Measurements from ENCODE around the gene TSC22D4.
A peak's percentile ranks its signal among the peaks of the same experiment; 100 is the strongest.

TSC22D4 gene

DNA sequence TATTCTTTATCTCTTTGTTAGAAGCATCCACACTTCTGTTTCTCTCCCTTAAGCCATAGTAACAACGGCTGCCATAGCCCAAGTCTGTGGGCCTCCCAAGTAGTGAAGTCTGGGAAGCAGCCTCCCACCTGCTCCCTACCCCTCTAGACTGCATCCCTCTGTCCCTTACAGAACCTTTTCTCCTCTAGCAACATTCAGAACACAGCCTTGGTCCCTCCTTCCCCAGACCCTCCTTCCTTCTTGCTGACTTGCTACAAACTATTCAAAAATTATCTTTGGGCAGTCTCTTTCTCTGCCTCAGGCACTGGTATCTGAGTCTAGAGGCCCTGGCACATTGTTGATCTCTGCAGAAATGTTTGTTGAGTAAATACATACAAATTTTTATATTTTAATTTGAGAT lies 2.5 kb upstream of the TSC22D4 start:
- DNase-seq (ENCODE audit: extremely low spot score): no peak
- POLR2A ChIA-PET: no interaction called here
- TF ChIP-seq, protein P1, sequence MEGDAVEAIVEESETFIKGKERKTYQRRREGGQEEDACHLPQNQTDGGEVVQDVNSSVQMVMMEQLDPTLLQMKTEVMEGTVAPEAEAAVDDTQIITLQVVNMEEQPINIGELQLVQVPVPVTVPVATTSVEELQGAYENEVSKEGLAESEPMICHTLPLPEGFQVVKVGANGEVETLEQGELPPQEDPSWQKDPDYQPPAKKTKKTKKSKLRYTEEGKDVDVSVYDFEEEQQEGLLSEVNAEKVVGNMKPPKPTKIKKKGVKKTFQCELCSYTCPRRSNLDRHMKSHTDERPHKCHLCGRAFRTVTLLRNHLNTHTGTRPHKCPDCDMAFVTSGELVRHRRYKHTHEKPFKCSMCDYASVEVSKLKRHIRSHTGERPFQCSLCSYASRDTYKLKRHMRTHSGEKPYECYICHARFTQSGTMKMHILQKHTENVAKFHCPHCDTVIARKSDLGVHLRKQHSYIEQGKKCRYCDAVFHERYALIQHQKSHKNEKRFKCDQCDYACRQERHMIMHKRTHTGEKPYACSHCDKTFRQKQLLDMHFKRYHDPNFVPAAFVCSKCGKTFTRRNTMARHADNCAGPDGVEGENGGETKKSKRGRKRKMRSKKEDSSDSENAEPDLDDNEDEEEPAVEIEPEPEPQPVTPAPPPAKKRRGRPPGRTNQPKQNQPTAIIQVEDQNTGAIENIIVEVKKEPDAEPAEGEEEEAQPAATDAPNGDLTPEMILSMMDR (IDR thresholded peaks at IDR 0.05; ENCODE audit: control extremely low read depth, extremely low read depth, low read depth, missing control alignments): no peak
- CTCF ChIA-PET: interaction anchor here (0.8 to 3.3 kb wide), 5 partner anchors 11 to 78 kb away, joined by 3 to 30 read pairs (median 14); no protein-coding TSS in a partner anchor

DNA sequence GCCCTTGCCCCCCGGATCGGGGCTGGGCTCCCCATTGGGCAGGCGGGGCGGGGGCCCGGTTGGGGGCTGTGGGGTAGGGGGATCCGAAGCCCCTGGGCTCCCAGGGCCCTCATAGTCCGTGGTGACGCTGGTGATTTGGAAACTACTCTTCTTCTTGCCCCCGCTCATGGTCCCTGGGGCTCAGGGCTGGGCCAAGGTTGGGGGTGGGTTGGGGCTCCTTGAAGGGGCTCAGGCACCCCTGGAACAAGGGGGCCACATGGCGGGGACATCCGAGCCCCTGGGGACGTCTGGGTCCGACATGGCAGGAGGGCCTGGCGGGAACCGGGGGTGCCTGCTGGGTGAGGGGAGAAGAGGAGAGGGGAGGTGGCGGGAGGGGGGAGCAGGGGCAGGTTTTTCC lies 1.1 kb downstream of the TSC22D4 start:
- POLR2A ChIA-PET: interaction anchor here (0.6 kb wide), 1 partner anchor 244 kb away, joined by 4 read pairs; no protein-coding TSS in a partner anchor
- DNase-seq (ENCODE audit: extremely low spot score): no peak
- TF ChIP-seq, protein P1 (IDR thresholded peaks at IDR 0.05; ENCODE audit: control extremely low read depth, extremely low read depth, low read depth, missing control alignments): no peak
- CTCF ChIA-PET: interaction anchor here (0.9 to 6.8 kb wide), 8 partner anchors 8 to 215 kb away, joined by 3 to 49 read pairs (median 4); no protein-coding TSS in a partner anchor

DNA sequence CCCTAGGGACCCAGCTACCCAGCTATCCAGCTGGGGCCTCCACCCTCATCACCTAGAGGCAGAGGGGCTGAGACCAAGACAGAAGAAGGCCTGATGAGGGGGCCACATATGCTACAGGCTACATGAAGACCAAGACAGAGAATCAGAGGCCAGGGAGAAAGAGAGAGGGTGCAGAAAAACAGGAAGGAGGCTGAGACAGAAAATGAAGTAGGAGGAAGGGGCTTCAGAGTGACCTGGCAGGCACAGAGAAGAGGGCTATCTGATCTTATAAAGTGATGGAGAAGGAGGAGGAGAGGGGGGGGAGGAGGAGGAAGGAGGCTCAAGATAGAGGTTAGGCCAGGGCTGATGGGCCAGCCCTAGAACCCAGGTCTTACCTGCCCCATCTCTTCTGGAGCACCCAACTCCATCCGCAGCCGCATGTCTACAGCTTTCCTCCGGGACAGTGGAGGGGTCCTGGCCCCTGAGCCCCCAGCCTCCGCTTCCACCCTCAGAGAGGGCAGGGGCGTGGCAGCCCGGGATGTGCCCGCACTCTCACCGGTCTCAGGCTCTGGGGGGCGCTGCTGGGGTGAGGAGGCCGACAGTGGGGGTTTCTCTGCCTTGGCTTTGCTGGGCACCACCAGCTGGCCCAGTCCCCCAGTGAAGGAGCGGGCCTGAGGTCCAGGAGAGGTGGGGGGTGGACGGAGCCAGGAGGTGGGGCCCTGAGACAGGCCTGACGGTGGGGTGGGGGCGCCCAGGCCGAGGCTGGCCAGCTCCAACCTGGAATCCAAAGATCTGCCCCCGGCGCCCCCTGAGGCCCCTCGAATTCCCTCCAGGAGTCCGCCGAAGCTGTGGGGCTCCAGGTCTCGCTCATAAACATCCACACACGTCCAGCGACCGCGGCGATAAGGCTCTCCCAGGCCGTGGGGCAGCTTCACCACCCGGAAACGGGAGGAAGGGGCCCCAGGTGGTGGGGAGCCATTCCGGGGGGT lies 1.8 kb downstream of the TSC22D4 start:
- CTCF ChIA-PET: interaction anchor here (0.9 to 6.8 kb wide), 9 partner anchors 8 to 248 kb away, joined by 3 to 49 read pairs (median 4); no protein-coding TSS in a partner anchor
- no peak for DNase-seq (ENCODE audit: extremely low spot score)
- TF ChIP-seq, protein P1 (IDR thresholded peaks at IDR 0.05; ENCODE audit: control extremely low read depth, extremely low read depth, low read depth, missing control alignments): peak; percentile 53
- POLR2A ChIA-PET: no interaction called here

DNA sequence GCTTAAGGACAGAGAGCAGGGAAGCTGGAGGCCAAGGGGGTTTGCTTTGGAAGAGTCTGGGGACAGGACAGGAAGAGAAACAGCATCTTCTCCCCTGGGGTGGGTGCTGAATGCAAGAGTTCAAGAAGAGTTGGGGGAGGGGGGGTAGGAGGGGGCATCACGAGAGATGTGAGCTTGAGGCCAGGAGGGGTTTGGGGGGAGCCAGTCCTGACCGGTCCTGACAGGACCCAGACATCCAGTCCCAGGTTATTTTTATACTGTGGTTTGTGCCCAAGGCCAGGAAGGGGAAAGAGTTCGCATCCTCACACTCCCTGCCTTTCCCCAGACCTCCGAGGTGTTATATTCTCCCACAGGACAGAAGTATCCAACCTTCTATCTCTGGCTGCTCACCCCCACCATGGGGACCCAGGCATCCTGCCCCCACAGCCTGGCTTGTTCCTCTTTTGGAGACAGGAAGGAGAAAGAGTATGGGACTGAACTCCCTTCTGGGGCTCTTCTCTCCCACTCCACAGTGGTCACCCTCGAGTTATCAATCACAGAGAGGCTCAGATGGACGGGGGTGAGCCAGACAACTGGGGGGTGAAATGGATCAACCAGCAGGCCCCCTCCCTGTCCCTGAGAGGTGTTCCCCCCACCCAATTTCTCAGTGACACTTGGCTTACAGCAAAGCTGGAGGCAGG lies 2.8 kb downstream of the TSC22D4 start:
- no peak for DNase-seq (ENCODE audit: extremely low spot score)
- TF ChIP-seq, protein P1 (IDR thresholded peaks at IDR 0.05; ENCODE audit: control extremely low read depth, extremely low read depth, low read depth, missing control alignments): no peak
- ChIA-PET POLR2A (no interaction called here), CTCF (interaction anchor here (0.9 to 6.8 kb wide), 5 partner anchors 51 to 249 kb away, joined by 3 to 49 read pairs (median 3); no protein-coding TSS in a partner anchor)

DNA sequence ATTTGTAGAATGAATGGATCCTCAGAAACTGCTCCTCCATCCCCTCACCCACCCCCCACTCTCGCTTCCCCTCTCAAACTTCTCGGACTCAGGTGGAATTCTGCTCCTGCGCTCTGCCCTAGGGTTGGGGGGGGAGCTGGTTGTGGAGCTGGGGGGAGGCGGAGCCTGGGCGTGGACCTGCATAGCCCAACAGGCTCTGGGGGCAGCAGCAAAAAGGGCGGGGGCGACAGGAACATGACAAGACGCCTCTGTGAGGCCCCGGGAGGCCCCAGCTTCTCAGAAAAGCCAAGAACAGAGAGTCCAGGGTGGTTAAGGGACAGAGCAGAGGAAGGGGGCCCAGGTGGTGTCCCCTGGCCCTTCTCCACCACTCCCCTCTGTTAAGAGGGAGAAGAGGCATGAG lies 3.5 kb downstream of the TSC22D4 start:
- TF ChIP-seq, protein P1 (IDR thresholded peaks at IDR 0.05; ENCODE audit: control extremely low read depth, extremely low read depth, low read depth, missing control alignments): no peak
- ChIA-PET CTCF (interaction anchor here (1.1 to 6.8 kb wide), 3 partner anchors 52 to 250 kb away, joined by 3 to 49 read pairs (median 4); no protein-coding TSS in a partner anchor), POLR2A (interaction anchor here (0.6 kb wide), 2 partner anchors 74 to 150 kb away, joined by 5 to 10 read pairs; no protein-coding TSS in a partner anchor)
- DNase-seq (ENCODE audit: extremely low spot score): peak; percentile 59
